ENCODE measurements around the gene GRIP2. TPM values are rescaled to one million over a fixed set of nuclear protein-coding genes. Genes with fewer than 3 reads are reported as not detected.
"Not testable (repeated sequence)": the region's sequence is repeated elsewhere in the genome, so short reads cannot be mapped to it uniquely, and the experiment has no call there.

The GRIP2 gene
- polyA plus RNA-seq, 3 donors = 0.14 to 3.7 (median 0.49) TPM

- 46 to 65% (median 65%) methylated on average over 17 of the region's 17 CpGs for WGBS, 3 donors
These were observed 14.2 kb downstream of the GRIP2 start for GRCh38 chr3:14525685-14526631.

DNA sequence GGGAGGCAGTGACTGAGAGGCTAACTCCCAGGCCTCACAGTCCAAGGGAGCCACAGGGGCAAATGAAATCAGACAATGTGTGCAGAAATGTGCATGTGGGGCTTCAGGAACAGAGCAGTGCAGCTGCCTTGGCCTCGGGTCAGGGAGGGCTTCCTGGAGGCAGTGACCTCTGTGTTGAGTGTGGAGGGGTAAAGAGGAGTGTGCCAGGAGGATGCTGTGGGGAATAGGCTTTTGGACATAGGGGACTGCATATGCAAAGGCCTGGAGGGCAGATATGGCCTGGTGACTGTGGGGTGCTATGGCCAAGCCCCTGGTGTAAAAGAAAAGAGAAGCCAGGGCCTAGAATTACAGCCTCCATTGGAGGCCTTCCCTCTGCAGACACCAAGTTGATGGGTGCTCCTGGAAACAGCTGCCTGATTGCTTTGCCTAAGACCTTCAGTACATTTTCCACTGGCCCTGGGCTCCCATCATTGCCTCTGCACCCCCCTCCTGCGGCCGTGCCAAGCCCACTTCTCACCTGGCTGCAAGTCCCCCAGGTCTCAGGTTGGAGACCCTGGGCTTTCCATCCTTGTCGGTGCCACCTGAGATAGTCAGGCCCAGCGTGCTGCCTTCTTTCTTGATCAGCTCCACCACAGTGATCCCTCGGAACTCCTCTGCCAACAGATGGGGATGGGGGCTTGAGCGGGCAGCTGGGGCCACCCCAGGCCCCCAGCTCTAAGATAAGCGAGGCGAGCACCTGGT lies 15.1 kb downstream of the GRIP2 start:
- 84 to 93% (median 84%) methylated on average over 9 of the region's 9 CpGs for WGBS, 3 donors
- no peak overlapping the region for H3K27ac ChIP-seq (ENCODE audit: low read depth, low read length)

More at GRCh38 chr3:14525685-14526631, 14.2 kb downstream of the GRIP2 start:
- no peak overlapping the region for H3K27ac ChIP-seq (ENCODE audit: low read depth, low read length)

DNA sequence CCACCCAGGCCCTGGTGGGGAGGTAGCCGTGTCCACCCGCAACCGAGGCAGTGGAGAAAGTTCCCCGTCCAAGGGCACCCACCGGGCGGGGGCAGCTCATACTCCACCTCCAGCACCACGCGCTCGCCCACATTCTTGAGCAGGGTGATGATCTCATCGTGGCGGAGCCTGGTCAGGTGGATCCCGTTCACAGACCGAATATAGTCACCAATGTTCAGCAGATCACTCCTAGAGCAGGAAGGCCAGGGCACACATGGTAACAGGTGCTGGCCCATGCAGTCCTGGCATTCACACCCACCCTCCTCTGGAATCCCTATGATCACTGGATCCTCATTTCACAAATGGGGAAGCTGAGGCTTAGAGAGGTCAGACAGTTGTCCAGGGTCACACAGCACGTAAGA lies 15.8 kb downstream of the GRIP2 start:
- H3K27ac ChIP-seq (ENCODE audit: low read depth, low read length) = no peak overlapping the region
- WGBS, 3 donors = 86 to 91% (median 89%) methylated on average over 14 of the region's 14 CpGs

GRCh38 chr3:14523792-14524191 lies 16.4 kb downstream of the GRIP2 start:
- 70 to 78% (median 70%) methylated on average over 7 of the region's 7 CpGs for whole genome bisulfite sequencing, 3 donors
- no peak overlapping the region for H3K27ac ChIP-seq (ENCODE audit: low read depth, low read length)

GRCh38 chr3:14522768-14523167 lies 17.4 kb downstream of the GRIP2 start:
- H3K27ac ChIP-seq (ENCODE audit: low read depth, low read length) = no peak overlapping the region
- 88 to 97% (median 92%) methylated on average over 12 of the region's 12 CpGs for WGBS, 3 donors

GRCh38 chr3:14522129-14522691 lies 17.9 kb downstream of the GRIP2 start:
- H3K27ac ChIP-seq (ENCODE audit: low read depth, low read length) = no peak overlapping the region

GRCh38 chr3:14521611-14522010 lies 18.5 kb downstream of the GRIP2 start:
- no peak overlapping the region for H3K27ac ChIP-seq (ENCODE audit: low read depth, low read length)
- 85 to 88% (median 88%) methylated on average over 12 of the region's 12 CpGs for WGBS, 3 donors

More at GRCh38 chr3:14522129-14522691, 17.9 kb downstream of the GRIP2 start:
- 60 to 69% (median 68%) methylated on average over 16 of the region's 16 CpGs for WGBS, 3 donors

DNA sequence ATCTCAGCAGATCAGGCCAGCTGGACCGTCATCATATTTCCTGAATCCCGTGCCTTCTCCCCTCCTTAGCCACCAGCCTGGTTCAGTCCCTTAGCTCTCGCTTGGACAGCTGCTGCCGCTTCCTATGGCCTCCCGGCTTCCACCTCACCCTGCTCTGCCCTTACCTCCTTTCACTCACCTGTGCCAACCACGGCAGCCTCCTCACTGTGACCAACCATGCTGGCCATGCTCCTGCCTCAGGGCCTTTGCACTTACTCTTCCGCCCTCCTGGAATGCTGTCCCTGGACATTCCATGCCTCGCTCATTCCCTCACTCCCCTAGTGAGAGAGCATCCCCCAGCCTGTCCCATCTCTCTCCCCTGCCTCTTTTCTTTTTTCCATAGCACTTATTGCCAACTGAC lies 19.2 kb downstream of the GRIP2 start:
- 88 to 93% (median 89%) methylated on average over 8 of the region's 8 CpGs for WGBS, 3 donors
- H3K27ac ChIP-seq (ENCODE audit: low read depth, low read length) = no peak overlapping the region

- no peak overlapping the region for H3K27ac ChIP-seq (ENCODE audit: low read depth, low read length)
- WGBS, 3 donors = 82 to 91% (median 85%) methylated on average over 15 of the region's 15 CpGs
These were observed 20.0 kb downstream of the GRIP2 start for GRCh38 chr3:14520149-14520548.

GRCh38 chr3:14519406-14519805 lies 20.7 kb downstream of the GRIP2 start:
- H3K27ac ChIP-seq (ENCODE audit: low read depth, low read length) = no peak overlapping the region
- 71 to 85% (median 83%) methylated on average over 1 of the region's 1 CpG for WGBS, 3 donors

DNA sequence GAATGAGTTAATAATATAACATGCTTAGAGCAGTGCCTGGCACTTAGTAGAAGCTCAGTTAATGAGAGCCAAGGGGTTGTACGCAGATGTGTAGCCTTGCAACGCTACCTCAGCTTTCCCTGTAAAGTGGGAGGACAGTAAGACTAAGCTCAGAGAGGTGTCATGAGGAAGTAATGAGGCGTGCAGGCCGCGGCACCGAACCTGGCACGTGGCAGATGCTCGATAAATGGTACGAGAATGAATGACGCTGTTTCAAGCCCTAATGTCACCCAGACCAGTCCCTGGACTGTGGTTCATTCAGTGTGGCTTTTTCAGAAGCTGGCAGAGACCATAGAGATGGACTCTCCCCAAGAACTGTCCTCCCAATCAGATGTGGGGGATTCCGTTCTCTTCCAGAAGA lies 21.2 kb downstream of the GRIP2 start:
- no peak overlapping the region for H3K27ac ChIP-seq (ENCODE audit: low read depth, low read length)
- 83 to 91% (median 91%) methylated on average over 11 of the region's 11 CpGs for WGBS, 3 donors

- H3K27ac ChIP-seq (ENCODE audit: low read depth, low read length) = no peak overlapping the region
- 75 to 84% (median 77%) methylated on average over 7 of the region's 7 CpGs for WGBS, 3 donors
These were observed 21.7 kb downstream of the GRIP2 start for GRCh38 chr3:14518432-14518802.

GRCh38 chr3:14517601-14518431 lies 22.3 kb downstream of the GRIP2 start:
- 83 to 89% (median 85%) methylated on average over 22 of the region's 22 CpGs for WGBS, 3 donors
- H3K27ac ChIP-seq (ENCODE audit: low read depth, low read length) = no peak overlapping the region

DNA sequence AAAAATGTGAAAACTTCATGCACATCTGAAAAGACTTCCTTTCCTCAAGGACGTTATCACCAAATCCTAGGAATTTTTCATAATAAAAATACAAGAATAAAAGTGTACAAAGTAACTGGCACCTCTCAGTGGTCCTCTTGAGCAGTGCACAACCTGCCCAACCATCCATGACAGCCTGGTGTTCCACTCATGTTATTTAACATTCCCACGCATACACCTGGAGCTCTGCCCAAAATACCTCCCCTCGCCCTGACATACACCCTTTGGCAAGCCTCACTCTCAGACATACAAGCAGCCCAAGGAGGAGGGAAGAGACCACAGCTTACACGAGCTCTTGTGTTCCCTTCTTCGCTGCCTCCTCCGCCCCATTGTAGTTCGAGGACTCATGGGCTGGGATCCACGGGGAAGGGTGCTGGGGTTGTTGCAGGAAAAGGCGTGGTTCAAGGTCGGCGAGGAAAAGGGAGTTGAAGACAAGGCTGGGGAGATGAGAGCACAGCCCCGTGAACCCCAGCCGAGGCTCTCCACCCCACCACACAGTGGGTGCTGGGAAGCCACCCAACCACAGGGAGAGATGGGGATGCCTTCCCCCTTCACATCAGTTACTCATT lies 23.3 kb downstream of the GRIP2 start:
- no peak overlapping the region for H3K27ac ChIP-seq (ENCODE audit: low read depth, low read length)
- WGBS, 3 donors = 74 to 83% (median 82%) methylated on average over 13 of the region's 13 CpGs

GRCh38 chr3:14515526-14515925 lies 24.6 kb downstream of the GRIP2 start:
- H3K27ac ChIP-seq (ENCODE audit: low read depth, low read length) = not testable (repeated sequence)
- WGBS, 3 donors = 96 to 97% (median 96%) methylated on average over 11 of the region's 11 CpGs

- no peak overlapping the region for H3K27ac ChIP-seq (ENCODE audit: low read depth, low read length)
- WGBS, 3 donors = 87 to 92% (median 89%) methylated on average over 17 of the region's 17 CpGs
These were observed 25.8 kb downstream of the GRIP2 start for GRCh38 chr3:14514323-14514720.

DNA sequence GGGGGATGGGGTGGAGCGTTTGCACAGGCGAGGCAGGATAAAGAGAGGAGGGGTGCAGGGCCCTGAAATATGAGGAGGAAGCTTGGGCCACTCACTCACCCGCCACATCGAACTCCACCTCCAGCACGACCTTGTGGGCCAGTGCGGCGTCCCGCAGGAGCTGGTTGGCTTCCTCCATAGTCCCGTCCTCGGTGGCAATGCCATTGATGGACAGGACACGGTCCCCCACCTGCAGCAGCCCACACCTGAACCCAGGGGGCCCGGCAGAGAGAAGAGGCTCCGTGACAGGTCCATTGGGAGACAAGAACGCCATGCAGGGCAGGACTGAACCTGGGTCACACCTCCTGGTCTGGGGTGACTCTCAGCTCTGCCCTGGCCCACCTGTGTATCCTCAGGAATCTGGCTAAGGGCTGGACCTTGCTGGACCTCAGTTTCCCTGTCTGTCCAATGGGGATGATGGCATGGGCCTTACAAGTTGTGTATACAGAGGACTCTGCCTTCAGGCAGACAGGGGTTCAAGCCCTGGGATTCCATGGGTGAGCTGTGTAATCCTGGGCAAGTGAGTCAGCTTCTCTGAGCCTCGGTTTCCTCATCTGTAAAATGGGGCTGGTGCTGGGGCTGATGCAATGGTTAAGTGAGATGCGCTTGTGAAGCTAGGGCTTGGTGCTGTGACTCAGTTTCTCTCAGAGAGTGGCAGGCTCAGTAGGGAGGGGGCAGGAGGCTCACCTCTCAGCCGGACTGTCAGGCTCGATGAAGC lies 26.4 kb downstream of the GRIP2 start:
- WGBS, 3 donors = 57 to 78% (median 74%) methylated on average over 18 of the region's 18 CpGs
- H3K27ac ChIP-seq (ENCODE audit: low read depth, low read length) = no peak overlapping the region
